Panc1 (cell line): ENCODE results near the gene SNX13. TPM values are rescaled to one million over a fixed set of nuclear protein-coding genes. Genes with fewer than 3 reads are reported as not detected.

Experiments
- ATAC-seq: fragments of 200-7000 bp; cut with Tn5 transposase; 2 replicates; pipeline ENCODE4 v1.9.1; 2020; ENCODE audit warnings: mild to moderate bottlenecking, moderate library complexity
- BruUV-seq: library from RNA; stranded (reverse); fragments of 400-500 nt; replicated peaks from 2 replicates; lab custom pipeline; 2021; lab: Mats Ljungman, UMichigan
- CTCF ChIA-PET: fragments of 300-600 bp; sonication (Branson Sonifier 250); formaldehyde crosslinking; loops from one replicate; lab custom pipeline; 2022; ENCODE audit warnings: antibody characterized with exemption; lab: Charles Lee
- POLR2A ChIA-PET: fragments of 300-600 bp; sonication (Branson Sonifier 250); formaldehyde crosslinking; loops from one replicate; lab custom pipeline; 2022; ENCODE audit warnings: antibody characterized with exemption; lab: Charles Lee
- DNase-seq: peaks from one replicate; pipeline ENCODE4 v3.0.0-alpha.2; 2010; ENCODE audit warnings: low read depth, low spot score
- H3K27ac ChIP-seq: 2 replicates; pipeline ENCODE4 v1.5.1; 2011; ENCODE audit warnings: mild to moderate bottlenecking, low read length, inconsistent platforms
- H3K27me3 ChIP-seq: fragments of 200-500 bp; sonication (Bioruptor generic); 2 replicates; pipeline ENCODE4 v1.6.0; 2014; ENCODE audit warnings: low read length, inconsistent platforms; ENCODE audit not compliant: control insufficient read depth, insufficient read depth
- H3K36me3 ChIP-seq: fragments of 200-500 bp; sonication (Bioruptor generic); 2 replicates; pipeline ENCODE4 v1.5.1; 2014; ENCODE audit warnings: inconsistent platforms, mild to moderate bottlenecking, low read length, moderate library complexity; ENCODE audit not compliant: control insufficient read depth, insufficient read depth
- H3K4me1 ChIP-seq: 2 replicates; pipeline ENCODE4 v1.5.1; 2011; ENCODE audit warnings: inconsistent platforms, mild to moderate bottlenecking, low read length, moderate library complexity; ENCODE audit not compliant: control insufficient read depth, insufficient read depth
- H3K4me3 ChIP-seq, 2 experiments: 2 replicates each; pipeline ENCODE4 v1.5.1; 2011 to 2012; ENCODE audit warnings: low read depth in 2 of 2, low read length in 2 of 2, mild to moderate bottlenecking in 2 of 2, inconsistent platforms in 1 of 2, moderate library complexity in 1 of 2
- H3K9me3 ChIP-seq: fragments of 200-500 bp; sonication (Bioruptor generic); 2 replicates; pipeline ENCODE4 v1.5.1; 2014; ENCODE audit warnings: low read depth, mild to moderate bottlenecking, inconsistent platforms, low read length, moderate library complexity; ENCODE audit not compliant: control insufficient read depth, insufficient read depth
- POLR2AphosphoS5 ChIP-seq: IDR thresholded peaks from 2 replicates; pipeline ENCODE4 v1.6.1; 2012; ENCODE audit warnings: mild to moderate bottlenecking, low read depth, low read length, moderate library complexity
- REST ChIP-seq, 2 experiments: IDR thresholded peaks; 2 replicates each; pipeline ENCODE4 v1.6.1; 2011 to 2012; ENCODE audit warnings: low read depth in 2 of 2, control low read depth in 1 of 2, low read length in 1 of 2, mild to moderate bottlenecking in 1 of 2, moderate library complexity in 1 of 2; ENCODE audit not compliant: insufficient read depth in 1 of 2
- SIN3A ChIP-seq: IDR thresholded peaks from 2 replicates; pipeline ENCODE4 v1.6.1; 2012; ENCODE audit warnings: low read depth, mild to moderate bottlenecking, low read length, moderate library complexity, borderline replicate concordance; ENCODE audit not compliant: insufficient read depth
- TCF7L2 ChIP-seq: IDR thresholded peaks from 2 replicates; pipeline ENCODE4 v1.6.1; 2011; ENCODE audit warnings: mild to moderate bottlenecking, low read depth, low read length, inconsistent platforms
- in situ Hi-C: cut with HindIII; loops from 2 replicates; pipeline ENCODE4 v1.10.0; 2016; ENCODE audit warnings: low sequenced_read_pairs, low pct_unique_long_range_greater_than_20kb
- intact Hi-C: fragments of 100-400 bp; cut with micrococcal nuclease; formaldehyde crosslinking; loops from one replicate; pipeline ENCODE4 v1.10.0; 2022; ENCODE audit not compliant: unreplicated experiment
- total RNA-seq: library from RNA; stranded (reverse); gene quantifications from one replicate; pipeline ENCODE4 v1.2.1, GENCODE V29; 2021; ENCODE audit not compliant: unreplicated experiment
- TF ChIP-seq, protein P1 (sequence below): fragments of 450-650 bp; IDR thresholded peaks from 2 replicates; pipeline ENCODE4 v1.5.1; 2017; ENCODE audit warnings: mild to moderate bottlenecking

The SNX13 gene
- total RNA-seq, 1 experiment from 2014 or later: 53.3 TPM

DNA sequence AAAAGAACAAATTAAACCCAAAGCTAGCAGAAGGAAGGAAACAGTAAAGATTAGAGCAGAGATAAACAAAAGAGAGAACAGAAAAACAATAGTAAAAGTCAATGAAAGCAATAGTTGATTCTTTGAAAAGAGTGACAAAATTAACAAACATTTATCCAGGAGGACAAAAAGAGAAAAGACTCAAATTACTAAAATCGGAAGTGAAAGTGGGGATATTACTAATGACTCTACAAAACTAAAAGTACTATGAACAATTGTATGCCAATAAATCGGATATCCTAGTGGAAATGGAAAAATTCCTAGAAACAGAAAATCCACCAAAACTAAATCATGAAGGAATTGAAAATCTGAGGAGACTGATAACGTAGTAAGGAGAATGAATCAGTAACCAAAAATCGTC lies 96.3 kb downstream of the SNX13 start:
- POLR2A ChIA-PET: interaction anchor here (0.6 kb wide), 1 partner anchor 1686 kb away, joined by 3 read pairs; no protein-coding TSS in a partner anchor
- peaks cover 7% of the 10 kb centered on the region for H3K36me3 ChIP-seq
- CTCF ChIA-PET: no interaction called here
- TF ChIP-seq SIN3A: no peak
- no peak for TF ChIP-seq POLR2AphosphoS5
- TF ChIP-seq, protein P1, sequence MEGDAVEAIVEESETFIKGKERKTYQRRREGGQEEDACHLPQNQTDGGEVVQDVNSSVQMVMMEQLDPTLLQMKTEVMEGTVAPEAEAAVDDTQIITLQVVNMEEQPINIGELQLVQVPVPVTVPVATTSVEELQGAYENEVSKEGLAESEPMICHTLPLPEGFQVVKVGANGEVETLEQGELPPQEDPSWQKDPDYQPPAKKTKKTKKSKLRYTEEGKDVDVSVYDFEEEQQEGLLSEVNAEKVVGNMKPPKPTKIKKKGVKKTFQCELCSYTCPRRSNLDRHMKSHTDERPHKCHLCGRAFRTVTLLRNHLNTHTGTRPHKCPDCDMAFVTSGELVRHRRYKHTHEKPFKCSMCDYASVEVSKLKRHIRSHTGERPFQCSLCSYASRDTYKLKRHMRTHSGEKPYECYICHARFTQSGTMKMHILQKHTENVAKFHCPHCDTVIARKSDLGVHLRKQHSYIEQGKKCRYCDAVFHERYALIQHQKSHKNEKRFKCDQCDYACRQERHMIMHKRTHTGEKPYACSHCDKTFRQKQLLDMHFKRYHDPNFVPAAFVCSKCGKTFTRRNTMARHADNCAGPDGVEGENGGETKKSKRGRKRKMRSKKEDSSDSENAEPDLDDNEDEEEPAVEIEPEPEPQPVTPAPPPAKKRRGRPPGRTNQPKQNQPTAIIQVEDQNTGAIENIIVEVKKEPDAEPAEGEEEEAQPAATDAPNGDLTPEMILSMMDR: no peak
- no peak for TF ChIP-seq TCF7L2
- TF ChIP-seq REST (IDR thresholded peaks at IDR 0.05; ENCODE audit: insufficient read depth in 1 of 2, low read depth in 2 of 2, low read length in 1 of 2): no peak
- in situ Hi-C loops: no loop called here
- intact Hi-C loops: no loop called here
- H3K27ac ChIP-seq: no peak overlapping the region
- H3K4me3 ChIP-seq: no peak overlapping the region
- 0 out of 2 replicates have a peak, but pooled peaks cover 2% of the 10 kb centered on the region for H3K4me1 ChIP-seq
- no peaks in the 10 kb centered on the region for H3K9me3 ChIP-seq
- ATAC-seq (no peak), DNase-seq (no peak)
- BruUV-seq: no TSS peak
- H3K27me3 ChIP-seq: no peaks in the 10 kb centered on the region

DNA sequence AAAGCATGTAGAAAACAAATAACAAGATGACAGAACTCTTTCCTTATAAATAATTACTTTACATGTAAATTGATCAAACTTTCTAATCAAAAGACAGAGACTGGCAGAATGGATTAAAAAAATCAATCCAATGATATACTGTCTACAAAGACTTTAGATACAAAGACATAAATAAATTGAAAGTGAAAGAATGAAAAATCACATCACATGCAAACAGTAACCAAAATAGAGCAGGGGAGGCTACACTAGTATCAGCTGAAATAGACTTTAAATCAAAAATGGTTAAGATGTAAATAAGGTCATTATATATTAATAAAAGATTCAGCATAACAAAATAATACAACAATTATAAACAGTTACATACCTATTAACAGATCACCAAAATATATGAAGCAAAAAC lies 97.3 kb downstream of the SNX13 start:
- Histone ChIP-seq H3K4me3 (no peak overlapping the region), H3K27ac (no peak overlapping the region), H3K9me3 (no peaks in the 10 kb centered on the region), H3K36me3 (peaks cover 11% of the 10 kb centered on the region), H3K4me1 (0 out of 2 replicates have a peak, but pooled peaks cover 2% of the 10 kb centered on the region), H3K27me3 (no peaks in the 10 kb centered on the region)
- ChIA-PET CTCF (no interaction called here), POLR2A (no interaction called here)
- intact Hi-C loops: no loop called here
- TF ChIP-seq, protein P1: no peak
- TF ChIP-seq POLR2AphosphoS5: no peak
- ATAC-seq (no peak), DNase-seq (no peak)
- BruUV-seq: no TSS peak
- in situ Hi-C loops: no loop called here
